OCI-LY7 (cell line): Measurements from ENCODE around the gene IVNS1ABP. TPM values are rescaled to one million over a fixed set of nuclear protein-coding genes. Genes with fewer than 3 reads are reported as not detected.

ENCODE experiments used
- BruUV-seq: library from RNA; stranded (reverse); fragments of 400-500 nt; replicated peaks from 2 replicates; lab custom pipeline; 2021; lab: Mats Ljungman, UMichigan
- CTCF ChIA-PET: fragments of 300-600 bp; sonication (Branson Sonifier 250); formaldehyde crosslinking; loops from one replicate; lab custom pipeline; 2022; ENCODE audit warnings: antibody characterized with exemption; ENCODE audit not compliant: unreplicated experiment; lab: Charles Lee
- POLR2A ChIA-PET: fragments of 300-600 bp; sonication (Branson Sonifier 250); formaldehyde crosslinking; loops from one replicate; lab custom pipeline; 2022; ENCODE audit warnings: antibody characterized with exemption; lab: Charles Lee
- DNase-seq: peaks from one replicate; pipeline ENCODE4 v3.0.0-alpha.2; 2015; ENCODE audit warnings: low spot score
- H2AFZ ChIP-seq: fragments of 200-600 bp; sonication (generic), shearing (Covaris generic); 2 replicates; pipeline ENCODE4 v1.6.1; 2014; ENCODE audit warnings: mild to moderate bottlenecking, antibody characterized with exemption, low read length, moderate library complexity
- H3K27ac ChIP-seq: fragments of 200-600 bp; sonication (generic); 2 replicates; pipeline ENCODE4 v1.5.1; 2014; ENCODE audit warnings: mixed run types, low read depth, mild to moderate bottlenecking, moderate library complexity, low read length, inconsistent platforms; ENCODE audit not compliant: poor library complexity, severe bottlenecking
- H3K36me3 ChIP-seq: fragments of 200-600 bp; sonication (generic); 2 replicates; pipeline ENCODE4 v1.6.1; 2014; ENCODE audit warnings: mild to moderate bottlenecking, antibody characterized with exemption, low read length, moderate library complexity, mixed read lengths; ENCODE audit not compliant: insufficient read depth
- H3K4me1 ChIP-seq: fragments of 200-600 bp; sonication (generic); 2 replicates; pipeline ENCODE4 v1.5.1; 2014; ENCODE audit warnings: mild to moderate bottlenecking, low read length; ENCODE audit not compliant: insufficient read depth, poor library complexity, severe bottlenecking
- H3K4me2 ChIP-seq: fragments of 200-600 bp; sonication (generic); 2 replicates; pipeline ENCODE4 v1.6.1; 2014; ENCODE audit warnings: mild to moderate bottlenecking, low read length
- H3K4me3 ChIP-seq: fragments of 200-600 bp; sonication (generic); 2 replicates; pipeline ENCODE4 v1.5.1; 2014; ENCODE audit warnings: mild to moderate bottlenecking, low read depth, low read length; ENCODE audit not compliant: poor library complexity, severe bottlenecking
- H3K79me2 ChIP-seq: fragments of 200-600 bp; sonication (generic); 2 replicates; pipeline ENCODE4 v1.6.1; 2016; ENCODE audit warnings: low read depth, mild to moderate bottlenecking, low read length, moderate library complexity, mixed read lengths; ENCODE audit not compliant: insufficient read depth
- H3K9me2 ChIP-seq: fragments of 200-600 bp; sonication (generic); 2 replicates; pipeline ENCODE4 v1.6.1; 2016; ENCODE audit warnings: mild to moderate bottlenecking, low read length, mixed read lengths; ENCODE audit not compliant: insufficient read depth
- H3K9me3 ChIP-seq: fragments of 200-600 bp; sonication (generic); 2 replicates; pipeline ENCODE4 v1.6.1; 2014; ENCODE audit warnings: mild to moderate bottlenecking, mixed run types, low read length, mixed read lengths
- H4K20me1 ChIP-seq: fragments of 200-600 bp; sonication (generic); 2 replicates; pipeline ENCODE4 v1.6.1; 2014; ENCODE audit warnings: mild to moderate bottlenecking, antibody characterized with exemption, low read length, moderate library complexity, mixed read lengths; ENCODE audit not compliant: insufficient read depth
- CTCF ChIP-seq: fragments of 200-600 bp; sonication (generic); conservative IDR thresholded peaks from 2 replicates; pipeline ENCODE4 v1.5.1; 2014; ENCODE audit warnings: mild to moderate bottlenecking, antibody characterized with exemption, low read length, moderate library complexity, mixed read lengths
- EZH2phosphoT487 ChIP-seq: fragments of 200-600 bp; sonication (generic); IDR thresholded peaks from 2 replicates; pipeline ENCODE4 v1.6.1; 2018; ENCODE audit warnings: low read depth, borderline replicate concordance, mild to moderate bottlenecking, mixed run types, antibody characterized with exemption, low read length, moderate library complexity, mixed read lengths
- intact Hi-C: fragments of 100-400 bp; cut with micrococcal nuclease; formaldehyde crosslinking; loops from one replicate; pipeline ENCODE4 v1.10.0; 2022; ENCODE audit not compliant: unreplicated experiment
- total RNA-seq, 2 experiments: library from RNA; depleted of rRNA in 1 of 2; stranded (reverse); fragments of >200 nt in 1 of 2; shearing (Covaris generic) in 1 of 2; gene quantifications; 2 replicates each; pipeline ENCODE4 v1.2.3, GENCODE V29; 2014 to 2022

The IVNS1ABP gene
- total RNA-seq, 2 experiments from 2014 or later: 54.0 to 74.0 TPM

GRCh38 chr1:185328255-185328654 lies 11.2 kb upstream of the IVNS1ABP start:
- no TSS peak for BruUV-seq
- Histone ChIP-seq H3K36me3 (no peaks in the 10 kb centered on the region), H3K9me2 (no peaks in the 10 kb centered on the region), H3K9me3 (no peaks in the 10 kb centered on the region), H3K4me2 (no peak overlapping the region), H4K20me1 (no peaks in the 10 kb centered on the region), H3K79me2 (no peaks in the 10 kb centered on the region), H3K4me3 (no peak overlapping the region), H3K4me1 (no peaks in the 10 kb centered on the region), H3K27ac (no peak overlapping the region), H2AFZ (no peak overlapping the region)
- no peak for DNase-seq
- no peak for TF ChIP-seq CTCF
- no peak for TF ChIP-seq EZH2phosphoT487
- CTCF ChIA-PET: no interaction called here
- intact Hi-C loops: no loop called here
- POLR2A ChIA-PET: no interaction called here

DNA sequence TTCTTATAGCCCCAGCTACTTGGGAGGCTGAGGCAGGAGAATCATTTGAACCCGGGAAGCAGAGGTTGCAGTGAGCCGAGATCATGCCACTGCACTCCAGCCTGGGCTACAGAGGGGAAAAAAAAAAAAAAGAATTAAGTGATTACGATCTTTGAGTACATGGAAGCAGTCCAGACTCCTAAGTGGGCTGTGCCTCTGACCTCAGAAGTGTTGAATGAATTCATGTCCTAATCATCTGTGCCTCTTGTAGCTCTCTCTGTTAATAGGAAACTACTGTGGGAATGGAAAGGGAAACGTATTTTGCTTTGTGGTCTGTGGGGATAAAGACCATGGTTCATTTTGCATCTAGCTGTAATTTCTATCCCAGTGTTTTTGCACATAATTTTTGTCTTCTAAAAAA lies 8.4 kb upstream of the IVNS1ABP start:
- H3K4me3 ChIP-seq: no peak overlapping the region
- no peaks in the 10 kb centered on the region for H4K20me1 ChIP-seq
- H3K9me2 ChIP-seq: no peaks in the 10 kb centered on the region
- no peaks in the 10 kb centered on the region for H3K4me1 ChIP-seq
- CTCF ChIA-PET: no interaction called here
- intact Hi-C loops: no loop called here
- no peaks in the 10 kb centered on the region for H3K9me3 ChIP-seq
- no peak overlapping the region for H2AFZ ChIP-seq
- no peak for DNase-seq
- H3K36me3 ChIP-seq: no peaks in the 10 kb centered on the region
- no peak overlapping the region for H3K4me2 ChIP-seq
- TF ChIP-seq CTCF: no peak
- TF ChIP-seq EZH2phosphoT487: no peak
- no peaks in the 10 kb centered on the region for H3K79me2 ChIP-seq
- POLR2A ChIA-PET: interaction anchor here (0.7 to 1.3 kb wide), 3 partner anchors 11 to 352 kb away, joined by 3 to 5 read pairs (median 4); no protein-coding TSS in a partner anchor
- no peak overlapping the region for H3K27ac ChIP-seq
- no TSS peak for BruUV-seq

DNA sequence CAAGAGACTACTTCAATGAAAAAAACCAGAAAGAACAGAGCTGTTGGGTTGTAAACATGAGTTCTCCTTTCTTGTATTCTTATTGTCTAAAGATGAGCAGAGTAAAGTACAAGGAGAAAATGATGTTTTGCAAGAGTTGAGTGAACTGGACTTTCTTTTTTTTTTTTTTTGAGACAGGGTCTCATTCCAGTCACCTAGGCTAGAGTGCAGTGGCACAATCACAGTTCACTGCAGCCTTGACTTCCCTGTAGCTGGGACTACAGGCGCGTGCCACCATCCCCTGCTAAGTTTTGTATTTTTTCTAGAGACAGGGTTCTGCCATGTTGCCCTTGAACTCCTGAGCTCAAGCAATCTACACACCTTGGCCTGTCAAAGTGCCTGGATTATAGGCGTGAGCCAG lies 7.1 kb upstream of the IVNS1ABP start:
- CTCF ChIA-PET: no interaction called here
- Histone ChIP-seq H3K4me2 (no peak overlapping the region), H3K4me1 (no peaks in the 10 kb centered on the region), H3K79me2 (no peaks in the 10 kb centered on the region), H3K4me3 (no peak overlapping the region), H3K9me2 (no peaks in the 10 kb centered on the region), H3K36me3 (no peaks in the 10 kb centered on the region), H3K27ac (no peak overlapping the region), H4K20me1 (no peaks in the 10 kb centered on the region), H3K9me3 (no peaks in the 10 kb centered on the region), H2AFZ (no peak overlapping the region)
- TF ChIP-seq CTCF (no peak), EZH2phosphoT487 (no peak)
- no TSS peak for BruUV-seq
- DNase-seq: no peak
- POLR2A ChIA-PET: interaction anchor here (0.7 to 2.1 kb wide), 2 partner anchors 8 to 12 kb away, joined by 3 to 4 read pairs; no protein-coding TSS in a partner anchor
- intact Hi-C loops: no loop called here
